B cell (primary cell): ENCODE results near the gene DRAXIN. TPM values are rescaled to one million over a fixed set of nuclear protein-coding genes. Genes with fewer than 3 reads are reported as not detected.

Experiments
- ATAC-seq: fragments of 200-7000 bp; cut with Tn5 transposase; one replicate; pipeline ENCODE4 v1.10.0; 2021; ENCODE audit warnings: low read depth, mild to moderate bottlenecking, moderate number of reproducible peaks, moderate library complexity
- CTCF ChIA-PET: fragments of 350-600 bp; sonication (Branson Sonifier 250); formaldehyde crosslinking; loops from one replicate; lab custom pipeline; 2021; ENCODE audit warnings: antibody characterized with exemption, inconsistent platforms; lab: Charles Lee
- POLR2A ChIA-PET: fragments of 350-600 bp; sonication (Branson Sonifier 250); formaldehyde crosslinking; loops from one replicate; lab custom pipeline; 2021; ENCODE audit warnings: antibody characterized with exemption; lab: Charles Lee
- DNase-seq: peaks from one replicate; pipeline ENCODE4 v3.0.0; 2013
- H2AFZ ChIP-seq: 2 replicates; pipeline ENCODE4 v1.6.1; 2012; ENCODE audit warnings: mild to moderate bottlenecking, low read depth, low read length; ENCODE audit not compliant: insufficient read depth, poor library complexity, severe bottlenecking
- H3K27ac ChIP-seq, 2 donors: 1 replicate in 1 of 2; 2 replicates in 1 of 2; pipeline ENCODE4 v1.5.1; 2012 to 2013; ENCODE audit warnings: low read length in 2 of 2, mild to moderate bottlenecking in 2 of 2, moderate library complexity in 1 of 2
- H3K27me3 ChIP-seq, 4 experiments: fragments of 200-600 bp in 1 of 4; sonication (generic) in 1 of 4; replicated peaks in 1 of 4; 1 replicate in 2 of 4; 2 replicates in 2 of 4; pipeline versions ENCODE4 v1.6.1 to v1.7.0; 2013 to 2016; ENCODE audit warnings: low read length in 3 of 4, mild to moderate bottlenecking in 2 of 4, mixed read lengths in 1 of 4, moderate library complexity in 1 of 4; ENCODE audit not compliant: insufficient read depth in 4 of 4, control insufficient read depth in 3 of 4; ENCODE audit errors: control extremely low read depth in 1 of 4
- H3K36me3 ChIP-seq, 2 experiments: replicated peaks in 1 of 2; 1 replicate in 1 of 2; 2 replicates in 1 of 2; pipeline versions ENCODE4 v1.6.1 to v1.7.1; 2013; ENCODE audit warnings: low read length in 1 of 2; ENCODE audit not compliant: insufficient read depth in 2 of 2, control insufficient read depth in 1 of 2; ENCODE audit errors: control extremely low read depth in 1 of 2, extremely low read depth in 1 of 2
- H3K4me1 ChIP-seq, 2 donors: fragments of 200-600 bp in 1 of 2; sonication (generic) in 1 of 2; 1 replicate in 1 of 2; 2 replicates in 1 of 2; pipeline versions ENCODE4 v1.5.1 to v1.6.1; 2013 to 2017; ENCODE audit warnings: low read length in 2 of 2; ENCODE audit not compliant: control insufficient read depth in 2 of 2, insufficient read depth in 2 of 2
- H3K4me2 ChIP-seq: replicated peaks from 2 replicates; pipeline ENCODE3; 2012; ENCODE audit warnings: mild to moderate bottlenecking, low read depth, low read length; ENCODE audit not compliant: poor library complexity, severe bottlenecking
- H3K4me3 ChIP-seq, 5 experiments: fragments of 200-600 bp in 1 of 5; sonication (generic) in 1 of 5; 1 replicate in 3 of 5; 2 replicates in 2 of 5; pipeline versions ENCODE4 v1.5.1 to v1.7.0; 2011 to 2016; ENCODE audit warnings: low read length in 4 of 5, mild to moderate bottlenecking in 4 of 5, low read depth in 2 of 5, control low read depth in 1 of 5, moderate library complexity in 1 of 5; ENCODE audit not compliant: insufficient read depth in 1 of 5; ENCODE audit errors: control extremely low read depth in 1 of 5, extremely low read depth in 1 of 5
- H3K79me2 ChIP-seq: fragments of 200-600 bp; sonication (generic); one replicate; pipeline ENCODE4 v1.6.0; 2016; ENCODE audit warnings: low read length; ENCODE audit not compliant: control insufficient read depth, insufficient read depth
- H3K9ac ChIP-seq: fragments of 200-600 bp; sonication (generic); 2 replicates; pipeline ENCODE4 v1.6.1; 2017; ENCODE audit warnings: mild to moderate bottlenecking, low read length, moderate library complexity
- H3K9me3 ChIP-seq, 3 donors: one replicate each; pipeline versions ENCODE4 v1.6.1 to v1.7.1; 2013; ENCODE audit warnings: low read length in 2 of 3; ENCODE audit not compliant: control insufficient read depth in 2 of 3, insufficient read depth in 1 of 3; ENCODE audit errors: control extremely low read depth in 1 of 3
- H4K20me1 ChIP-seq: 2 replicates; pipeline ENCODE4 v1.6.0; 2012; ENCODE audit warnings: mild to moderate bottlenecking, low read length; ENCODE audit not compliant: insufficient read depth, control insufficient read depth, poor library complexity, severe bottlenecking
- H3K27ac Mint-ChIP-seq: one replicate; pipeline ENCODE4 v1.8.0; 2021; ENCODE audit warnings: mixed read lengths
- H3K27me3 Mint-ChIP-seq: one replicate; pipeline ENCODE4 v1.8.0; 2021; ENCODE audit warnings: mixed read lengths
- H3K4me1 Mint-ChIP-seq: one replicate; pipeline ENCODE4 v1.8.0; 2021; ENCODE audit warnings: mixed read lengths
- H3K4me3 Mint-ChIP-seq: one replicate; pipeline ENCODE4 v1.8.0; 2021; ENCODE audit warnings: mixed read lengths
- H3K9me3 Mint-ChIP-seq: one replicate; pipeline ENCODE4 v1.8.0; 2022; ENCODE audit warnings: mixed read lengths; ENCODE audit not compliant: insufficient read depth
- EZH2 ChIP-seq: IDR thresholded peaks from 2 replicates; pipeline ENCODE4 v1.6.1; 2012; ENCODE audit warnings: borderline replicate concordance, low read depth, mild to moderate bottlenecking, moderate library complexity, low read length; ENCODE audit not compliant: insufficient read depth, poor library complexity, severe bottlenecking
- whole genome bisulfite sequencing: methylation state at CpG from one replicate; pipeline ENCODE4 v1.1.5; 2013; ENCODE audit warnings: missing lambda C conversion rate; ENCODE audit not compliant: insufficient coverage; 5-methylcytosine and 5-hydroxymethylcytosine counted together
- intact Hi-C: fragments of 100-400 bp; cut with micrococcal nuclease; formaldehyde crosslinking; loops from one replicate; pipeline ENCODE4 v1.10.0; 2022
- polyA plus RNA-seq: library from polyadenylated mRNA; depleted of rRNA; stranded (reverse); fragments of >200 nt; gene quantifications from 2 replicates; pipeline ENCODE4 v1.2.3, GENCODE V29; 2012
- total RNA-seq, 2 donors: library from RNA; stranded (reverse); fragments of 120-200 nt in 1 of 2; gene quantifications; 1 replicate in 1 of 2; 2 replicates in 1 of 2; pipeline versions ENCODE4 v1.2.3 to v1.2.4, GENCODE V29; 2013 to 2022
- TF ChIP-seq, protein P1 (sequence below): fragments of 200-600 bp; IDR thresholded peaks from one replicate; pipeline ENCODE4 v1.8.0; 2022; ENCODE audit warnings: antibody characterized with exemption, mild to moderate bottlenecking

DRAXIN gene
- total and polyA plus RNA-seq, 2 donors (not counting 1 experiment from before 2014, with no cell fraction given) = 0.21 to 0.30 TPM

DNA sequence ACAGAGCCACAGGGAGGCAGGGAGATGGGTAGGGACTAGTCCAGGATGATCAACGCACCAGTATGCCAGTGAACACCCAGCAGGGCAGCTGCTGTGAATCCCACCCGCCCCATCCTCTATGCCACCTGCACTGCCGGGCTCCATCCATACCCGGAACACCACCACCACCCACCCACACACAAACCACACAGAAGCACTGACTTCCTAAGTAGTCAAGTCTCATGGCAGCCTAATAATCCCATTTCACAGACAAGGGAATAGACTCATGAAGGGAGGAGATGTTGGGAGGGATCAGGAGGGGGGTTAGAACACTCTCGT, 6.3 kb downstream of the DRAXIN start:
- POLR2A ChIA-PET = no interaction called here
- ATAC-seq = no peak
- H3K9ac ChIP-seq = no peak overlapping the region

DNA sequence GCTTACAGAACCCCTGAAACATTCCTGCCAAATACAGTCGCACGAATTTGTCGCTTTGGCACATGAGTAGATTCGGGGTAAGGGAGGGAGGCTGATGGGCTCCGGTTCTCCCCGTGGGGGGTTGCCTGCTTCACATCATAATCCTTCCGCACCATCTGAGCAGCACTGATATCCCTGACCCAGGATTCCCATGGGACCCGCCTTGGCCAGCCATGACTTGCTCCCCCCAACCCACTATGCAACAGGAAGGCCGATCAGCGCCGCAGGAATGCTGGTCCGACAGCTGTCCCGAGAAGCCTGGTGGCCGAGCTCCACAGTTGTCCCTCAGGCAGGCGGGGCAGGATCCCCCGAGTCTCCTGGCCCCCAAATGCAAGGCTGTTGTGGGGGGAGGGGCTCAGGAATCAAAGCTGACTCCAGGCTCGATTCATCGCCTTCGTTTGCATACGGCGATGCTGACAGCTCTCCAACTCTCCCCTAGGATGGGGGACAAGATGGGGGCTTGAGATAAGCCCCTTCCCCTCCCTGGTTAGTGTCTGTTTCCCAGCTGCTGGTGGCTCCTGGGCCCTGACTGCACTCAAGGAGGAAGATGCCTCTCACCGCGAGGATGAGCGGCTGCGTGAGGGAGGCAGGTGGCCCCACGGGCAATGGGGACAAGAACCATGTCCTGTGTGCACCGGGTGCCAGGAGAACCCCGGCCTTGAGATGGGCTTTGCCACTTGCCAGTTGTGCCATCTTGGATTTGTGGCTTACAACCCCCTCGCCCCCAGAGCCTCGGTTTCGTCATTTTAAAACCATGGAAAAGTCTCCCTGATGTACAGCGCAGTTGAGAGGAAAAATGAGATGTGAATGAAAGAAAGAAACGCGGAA, 9.3 kb downstream of the DRAXIN start:
- H3K27ac Mint-ChIP-seq = no peak overlapping the region
- H3K27me3 Mint-ChIP-seq = peaks cover 16% of the 10 kb centered on the region
- Histone ChIP-seq H3K4me3 (no peak overlapping the region), H3K36me3 (no peaks in the 10 kb centered on the region), H3K27ac (no peak overlapping the region), H3K9ac (no peak overlapping the region), H3K4me2 (no peak overlapping the region), H3K4me1 (no peaks in the 10 kb centered on the region), H3K27me3 (peaks cover 0 to 22% (median 2%) of the 10 kb centered on the region in 4 experiments), H2AFZ (no peak overlapping the region), H4K20me1 (no peaks in the 10 kb centered on the region), H3K9me3 (no peaks in the 10 kb centered on the region), H3K79me2 (no peaks in the 10 kb centered on the region)
- POLR2A ChIA-PET = no interaction called here
- DNase-seq = no peak
- TF ChIP-seq EZH2 = no peak
- TF ChIP-seq, protein P1, sequence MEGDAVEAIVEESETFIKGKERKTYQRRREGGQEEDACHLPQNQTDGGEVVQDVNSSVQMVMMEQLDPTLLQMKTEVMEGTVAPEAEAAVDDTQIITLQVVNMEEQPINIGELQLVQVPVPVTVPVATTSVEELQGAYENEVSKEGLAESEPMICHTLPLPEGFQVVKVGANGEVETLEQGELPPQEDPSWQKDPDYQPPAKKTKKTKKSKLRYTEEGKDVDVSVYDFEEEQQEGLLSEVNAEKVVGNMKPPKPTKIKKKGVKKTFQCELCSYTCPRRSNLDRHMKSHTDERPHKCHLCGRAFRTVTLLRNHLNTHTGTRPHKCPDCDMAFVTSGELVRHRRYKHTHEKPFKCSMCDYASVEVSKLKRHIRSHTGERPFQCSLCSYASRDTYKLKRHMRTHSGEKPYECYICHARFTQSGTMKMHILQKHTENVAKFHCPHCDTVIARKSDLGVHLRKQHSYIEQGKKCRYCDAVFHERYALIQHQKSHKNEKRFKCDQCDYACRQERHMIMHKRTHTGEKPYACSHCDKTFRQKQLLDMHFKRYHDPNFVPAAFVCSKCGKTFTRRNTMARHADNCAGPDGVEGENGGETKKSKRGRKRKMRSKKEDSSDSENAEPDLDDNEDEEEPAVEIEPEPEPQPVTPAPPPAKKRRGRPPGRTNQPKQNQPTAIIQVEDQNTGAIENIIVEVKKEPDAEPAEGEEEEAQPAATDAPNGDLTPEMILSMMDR = no peak
- no peaks in the 10 kb centered on the region for H3K9me3 Mint-ChIP-seq
- CTCF ChIA-PET = interaction anchor here (0.6 to 1.0 kb wide), 2 partner anchors 14 to 77 kb away, joined by 3 read pairs; no protein-coding TSS in a partner anchor
- WGBS = 57% methylated on average over 25 of the region's 34 CpGs
- no peaks in the 10 kb centered on the region for H3K4me1 Mint-ChIP-seq
- no peak overlapping the region for H3K4me3 Mint-ChIP-seq
- intact Hi-C loops = no loop called here
- no peak for ATAC-seq

More for the DNA sequence above, 6.3 kb downstream of the DRAXIN start:
- H3K36me3 ChIP-seq = no peaks in the 10 kb centered on the region
- CTCF ChIA-PET = no interaction called here
- DNase-seq = no peak
- H3K27me3 Mint-ChIP-seq = peaks cover 27% of the 10 kb centered on the region
- H4K20me1 ChIP-seq = no peaks in the 10 kb centered on the region
- no peak overlapping the region for H2AFZ ChIP-seq
- H3K27ac Mint-ChIP-seq = no peak overlapping the region
- TF ChIP-seq, protein P1 = no peak
- no peak for TF ChIP-seq EZH2
- H3K4me3 ChIP-seq = no peak overlapping the region
- H3K27me3 ChIP-seq = peaks cover 0 to 23% (median 7%) of the 10 kb centered on the region in 4 experiments
- H3K9me3 ChIP-seq = no peaks in the 10 kb centered on the region
- H3K9me3 Mint-ChIP-seq = no peaks in the 10 kb centered on the region
- intact Hi-C loops = no loop called here
- peaks cover 3 to 5% of the 10 kb centered on the region in 2 donors for H3K4me1 ChIP-seq
- no peak overlapping the region for H3K4me2 ChIP-seq
- H3K27ac ChIP-seq = no peak overlapping the region
- no peak overlapping the region for H3K4me3 Mint-ChIP-seq
- 100% methylated on average over 1 of the region's 5 CpGs for WGBS
- no peaks in the 10 kb centered on the region for H3K79me2 ChIP-seq
- H3K4me1 Mint-ChIP-seq = peaks cover 7% of the 10 kb centered on the region
